DND-41 (cell line): ENCODE results near the gene PLCB4.

Experiments
- EZH2 ChIP-seq: IDR thresholded peaks from 3 replicates; pipeline ENCODE4 v1.6.1; 2012; ENCODE audit warnings: borderline replicate concordance, low read depth, mild to moderate bottlenecking, moderate library complexity, low read length, inconsistent platforms; ENCODE audit not compliant: severe bottlenecking
- TF ChIP-seq, protein P1 (sequence below): IDR thresholded peaks from 2 replicates; pipeline ENCODE4 v1.5.1; 2012; ENCODE audit warnings: borderline replicate concordance, low read length, moderate library complexity, mild to moderate bottlenecking; ENCODE audit not compliant: poor library complexity, severe bottlenecking; ENCODE audit errors: extremely low read depth

DNA sequence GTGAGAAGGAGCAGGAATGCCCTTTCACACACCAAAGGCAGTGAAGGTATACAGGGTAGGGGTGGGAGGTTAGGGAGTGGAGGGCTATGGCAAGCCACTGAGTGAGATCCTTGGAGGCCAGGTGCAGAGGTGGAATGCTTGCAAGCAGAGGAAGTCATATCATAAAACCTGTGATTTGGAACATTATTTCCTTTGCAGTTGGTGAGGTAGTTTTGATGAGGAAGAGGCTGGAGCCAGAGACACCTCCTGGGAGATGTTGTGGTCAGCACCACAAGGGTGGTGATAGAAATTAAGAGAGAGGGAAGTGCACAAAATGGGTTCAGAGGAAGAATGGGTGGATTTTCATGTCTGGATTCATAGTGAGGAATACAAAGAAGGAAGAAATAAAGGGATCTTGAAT is 73.0 kb downstream of the PLCB4 start:
- no peak for TF ChIP-seq EZH2
- TF ChIP-seq, protein P1, sequence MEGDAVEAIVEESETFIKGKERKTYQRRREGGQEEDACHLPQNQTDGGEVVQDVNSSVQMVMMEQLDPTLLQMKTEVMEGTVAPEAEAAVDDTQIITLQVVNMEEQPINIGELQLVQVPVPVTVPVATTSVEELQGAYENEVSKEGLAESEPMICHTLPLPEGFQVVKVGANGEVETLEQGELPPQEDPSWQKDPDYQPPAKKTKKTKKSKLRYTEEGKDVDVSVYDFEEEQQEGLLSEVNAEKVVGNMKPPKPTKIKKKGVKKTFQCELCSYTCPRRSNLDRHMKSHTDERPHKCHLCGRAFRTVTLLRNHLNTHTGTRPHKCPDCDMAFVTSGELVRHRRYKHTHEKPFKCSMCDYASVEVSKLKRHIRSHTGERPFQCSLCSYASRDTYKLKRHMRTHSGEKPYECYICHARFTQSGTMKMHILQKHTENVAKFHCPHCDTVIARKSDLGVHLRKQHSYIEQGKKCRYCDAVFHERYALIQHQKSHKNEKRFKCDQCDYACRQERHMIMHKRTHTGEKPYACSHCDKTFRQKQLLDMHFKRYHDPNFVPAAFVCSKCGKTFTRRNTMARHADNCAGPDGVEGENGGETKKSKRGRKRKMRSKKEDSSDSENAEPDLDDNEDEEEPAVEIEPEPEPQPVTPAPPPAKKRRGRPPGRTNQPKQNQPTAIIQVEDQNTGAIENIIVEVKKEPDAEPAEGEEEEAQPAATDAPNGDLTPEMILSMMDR = no peak
